ENCODE results near the gene ZCWPW2.

Gene ZCWPW2

GRCh38 chr3:28386049-28386448, 37.5 kb downstream of the ZCWPW2 start:
- ATAC-seq: no peak

- ATAC-seq: no peak
Measured at GRCh38 chr3:28388978-28389377, 40.5 kb downstream of the ZCWPW2 start.

- no peak for ATAC-seq
Measured at GRCh38 chr3:28399206-28399605, 50.7 kb downstream of the ZCWPW2 start.

- ATAC-seq: no peak
Measured at GRCh38 chr3:28406241-28406640, 57.7 kb downstream of the ZCWPW2 start.

GRCh38 chr3:28449398-28449797, 100.9 kb downstream of the ZCWPW2 start:
- ATAC-seq: no peak

- ATAC-seq: no peak
Measured at GRCh38 chr3:28462866-28463265, 114.3 kb downstream of the ZCWPW2 start.

- no peak for ATAC-seq
Measured at GRCh38 chr3:28467414-28467813, 118.9 kb downstream of the ZCWPW2 start.

GRCh38 chr3:28476194-28476593, 127.7 kb downstream of the ZCWPW2 start:
- no peak for ATAC-seq

GRCh38 chr3:28476764-28477163, 128.2 kb downstream of the ZCWPW2 start:
- no peak for ATAC-seq

- no peak for ATAC-seq
Measured at GRCh38 chr3:28485164-28485563, 136.6 kb downstream of the ZCWPW2 start.

- no peak for ATAC-seq
Measured at GRCh38 chr3:28495301-28495700, 146.8 kb downstream of the ZCWPW2 start.

- ATAC-seq: no peak
Measured at GRCh38 chr3:28502397-28502937, 153.9 kb downstream of the ZCWPW2 start.

GRCh38 chr3:28504976-28505375, 156.5 kb downstream of the ZCWPW2 start:
- ATAC-seq: no peak

- no peak for ATAC-seq
Measured at GRCh38 chr3:28521663-28522062, 173.1 kb downstream of the ZCWPW2 start.

- no peak for ATAC-seq
Measured at GRCh38 chr3:28542351-28542750, 193.8 kb downstream of the ZCWPW2 start.

- no peak for ATAC-seq
Measured at GRCh38 chr3:28544236-28544635, 195.7 kb downstream of the ZCWPW2 start.

GRCh38 chr3:28544831-28545230, 196.3 kb downstream of the ZCWPW2 start:
- ATAC-seq: no peak

GRCh38 chr3:28547677-28548076, 199.2 kb downstream of the ZCWPW2 start:
- ATAC-seq: no peak

- ATAC-seq: no peak
Measured at GRCh38 chr3:28553175-28553574, 204.7 kb downstream of the ZCWPW2 start.

- no peak for ATAC-seq
Measured at GRCh38 chr3:28556195-28556594, 207.7 kb downstream of the ZCWPW2 start.

GRCh38 chr3:28564211-28564610, 215.7 kb downstream of the ZCWPW2 start:
- ATAC-seq: no peak

- ATAC-seq: no peak
Measured at GRCh38 chr3:28569357-28569756, 220.8 kb downstream of the ZCWPW2 start.

GRCh38 chr3:28574036-28574435, 225.5 kb downstream of the ZCWPW2 start:
- no peak for ATAC-seq

- ATAC-seq: no peak
Measured at GRCh38 chr3:28575100-28575745, 226.7 kb downstream of the ZCWPW2 start.
